Endothelial cell of umbilical vein (primary cell): ENCODE data around the gene ZNF48. TPM values are rescaled to one million over a fixed set of nuclear protein-coding genes. Genes with fewer than 3 reads are reported as not detected.

Experiments used
- BruUV-seq: library from RNA; stranded (reverse); fragments of 400-500 nt; replicated peaks from 2 replicates; lab custom pipeline; 2021; lab: Mats Ljungman, UMichigan
- CTCF ChIA-PET: fragments of 300-600, 350-600 bp; sonication (Branson Sonifier 250); formaldehyde crosslinking; loops from one replicate; lab custom pipeline; 2021; ENCODE audit warnings: antibody characterized with exemption, inconsistent platforms; lab: Charles Lee
- POLR2A ChIA-PET: fragments of 300-600, 350-600 bp; sonication (Branson Sonifier 250); formaldehyde crosslinking; loops from one replicate; lab custom pipeline; 2021; ENCODE audit warnings: antibody characterized with exemption, inconsistent platforms; lab: Charles Lee
- DNase-seq: peaks from one replicate; pipeline ENCODE4 v3.0.0-alpha.2; 2011; ENCODE audit warnings: low read depth, low spot score
- FAIRE-seq: peaks from 2 replicates; lab custom pipeline; 2011; peaks lifted over from hg19 to GRCh38; lab: Jason Lieb, UNC
- H2AFZ ChIP-seq: 2 replicates; pipeline ENCODE4 v1.6.0; 2012; ENCODE audit warnings: low read depth, low read length, control low read depth, inconsistent platforms
- H3K27ac ChIP-seq: 2 replicates; pipeline ENCODE4 v1.5.1; 2011; ENCODE audit warnings: low read depth, mild to moderate bottlenecking, control low read depth, low read length, moderate library complexity; ENCODE audit not compliant: insufficient read depth
- H3K27me3 ChIP-seq, 2 experiments: 2 replicates each; pipeline versions ENCODE4 v1.6.0 to v1.6.1; 2011; ENCODE audit warnings: low read length in 2 of 2, mixed read lengths in 1 of 2; ENCODE audit not compliant: control insufficient read depth in 2 of 2, insufficient read depth in 2 of 2
- H3K36me3 ChIP-seq, 2 experiments: 2 replicates in 1 of 2; 3 replicates in 1 of 2; pipeline ENCODE4 v1.5.1; 2011; ENCODE audit warnings: low read length in 2 of 2, mild to moderate bottlenecking in 1 of 2, moderate library complexity in 1 of 2; ENCODE audit not compliant: control insufficient read depth in 2 of 2, insufficient read depth in 2 of 2; ENCODE audit errors: extremely low read depth in 1 of 2
- H3K4me1 ChIP-seq: 3 replicates; pipeline ENCODE4 v1.5.1; 2011; ENCODE audit warnings: mild to moderate bottlenecking, low read length; ENCODE audit not compliant: control insufficient read depth, insufficient read depth; ENCODE audit errors: extremely low read depth
- H3K4me2 ChIP-seq: 2 replicates; pipeline ENCODE4 v1.6.1; 2011; ENCODE audit warnings: low read length, control low read depth, mixed read lengths; ENCODE audit not compliant: insufficient read depth
- H3K4me3 ChIP-seq, 3 experiments: fragments of 200-600 bp in 1 of 3; sonication (generic), shearing (Covaris generic) in 1 of 3; replicated peaks in 1 of 3; 2 replicates each; pipeline ENCODE4 v1.5.1; 2011 to 2016; ENCODE audit warnings: control low read depth in 3 of 3, low read length in 3 of 3, mild to moderate bottlenecking in 2 of 3, inconsistent platforms in 1 of 3, low read depth in 1 of 3, moderate library complexity in 1 of 3; ENCODE audit not compliant: insufficient read depth in 1 of 3
- H3K79me2 ChIP-seq: 2 replicates; pipeline ENCODE4 v1.6.0; 2012; ENCODE audit warnings: low read length, inconsistent platforms; ENCODE audit not compliant: control insufficient read depth, insufficient read depth
- H3K9ac ChIP-seq: replicated peaks from 2 replicates; pipeline ENCODE3; 2011; ENCODE audit warnings: low read length, control low read depth; ENCODE audit not compliant: insufficient read depth; ENCODE audit errors: extremely low read depth
- H3K9me1 ChIP-seq: replicated peaks from 3 replicates; pipeline ENCODE4 v1.6.0; 2011; ENCODE audit warnings: mild to moderate bottlenecking, low read length; ENCODE audit not compliant: control insufficient read depth, insufficient read depth; ENCODE audit errors: extremely low read depth
- H3K9me3 ChIP-seq: replicated peaks from 2 replicates; pipeline ENCODE4 v1.5.1; 2012; ENCODE audit warnings: low read length, inconsistent platforms; ENCODE audit not compliant: control insufficient read depth, insufficient read depth
- H4K20me1 ChIP-seq: replicated peaks from 2 replicates; pipeline ENCODE3; 2011; ENCODE audit warnings: mild to moderate bottlenecking, low read length; ENCODE audit not compliant: control insufficient read depth, insufficient read depth; ENCODE audit errors: extremely low read depth
- EZH2 ChIP-seq: IDR thresholded peaks from 2 replicates; pipeline ENCODE4 v1.6.1; 2012; ENCODE audit warnings: borderline replicate concordance, low read depth, mild to moderate bottlenecking, moderate library complexity, low read length, inconsistent platforms; ENCODE audit not compliant: severe bottlenecking
- FOS ChIP-seq: IDR thresholded peaks from 2 replicates; pipeline ENCODE4 v1.6.1; 2011; ENCODE audit warnings: mild to moderate bottlenecking, low read length, moderate library complexity, borderline replicate concordance; ENCODE audit not compliant: insufficient read depth
- GATA2 ChIP-seq: IDR thresholded peaks from 2 replicates; pipeline ENCODE4 v1.7.0; 2011; ENCODE audit warnings: low read depth, mild to moderate bottlenecking, moderate library complexity, mixed read lengths, low read length; ENCODE audit not compliant: insufficient read length, insufficient read depth
- JUN ChIP-seq: IDR thresholded peaks from 2 replicates; pipeline ENCODE4 v1.6.1; 2011; ENCODE audit warnings: borderline replicate concordance, low read depth; ENCODE audit not compliant: insufficient read length, insufficient read depth
- MYC ChIP-seq: IDR thresholded peaks from one replicate; pipeline ENCODE4 v1.6.1; 2011; ENCODE audit warnings: mild to moderate bottlenecking, low read depth, low read length
- POLR2A ChIP-seq: IDR thresholded peaks from 2 replicates; pipeline ENCODE4 v1.6.1; 2012; ENCODE audit warnings: low read depth, mild to moderate bottlenecking, control low read depth, low read length
- POLR2AphosphoS5 ChIP-seq: IDR thresholded peaks from 2 replicates; pipeline ENCODE4 v1.6.1; 2012; ENCODE audit warnings: low read depth, mild to moderate bottlenecking, control low read depth, low read length, moderate library complexity; ENCODE audit not compliant: insufficient read depth
- dilution Hi-C: fragments of 300-500 bp; cut with MboI; formaldehyde crosslinking; loops from one replicate; pipeline ENCODE4 v1.15.0; 2019; ENCODE audit warnings: low sequenced_read_pairs; ENCODE audit not compliant: extremely low pct_ligation_motif_present
- intact Hi-C: fragments of 100-400 bp; cut with micrococcal nuclease; formaldehyde crosslinking; loops from one replicate; pipeline ENCODE4 v1.10.0; 2022
- polyA plus RNA-seq, 4 experiments: library from polyadenylated mRNA; depleted of rRNA in 3 of 4; stranded (reverse) in 3 of 4; unstranded in 1 of 4; fragments of >200 nt; gene quantifications; 2 replicates each; pipeline versions ENCODE4 v1.2.1 to v1.2.3, GENCODE V29; 2011 to 2012; ENCODE audit warnings: missing spikeins in 1 of 4
- total RNA-seq: library from RNA; stranded (reverse); gene quantifications from 2 replicates; pipeline ENCODE4 v1.2.3, GENCODE V29; 2021
- TF ChIP-seq, protein P1 (sequence below), 2 donors: IDR thresholded peaks; 1 replicate in 1 of 2; 2 replicates in 1 of 2; pipeline ENCODE4 v1.5.1; 2011; ENCODE audit warnings: low read length in 2 of 2, mild to moderate bottlenecking in 2 of 2, moderate library complexity in 2 of 2, control low read depth in 1 of 2, inconsistent platforms in 1 of 2, low read depth in 1 of 2; ENCODE audit not compliant: insufficient read depth in 1 of 2; ENCODE audit errors: extremely low read depth in 1 of 2
- TF ChIP-seq, protein P2 (sequence below): IDR thresholded peaks from 2 replicates; pipeline ENCODE4 v1.6.1; 2011; ENCODE audit not compliant: insufficient read depth, insufficient read length

Gene ZNF48
- total and polyA plus RNA-seq, 2 donors (not counting 3 experiments of a cell fraction or from before 2014, with no cell fraction given): 15.3 to 16.1 TPM

DNA sequence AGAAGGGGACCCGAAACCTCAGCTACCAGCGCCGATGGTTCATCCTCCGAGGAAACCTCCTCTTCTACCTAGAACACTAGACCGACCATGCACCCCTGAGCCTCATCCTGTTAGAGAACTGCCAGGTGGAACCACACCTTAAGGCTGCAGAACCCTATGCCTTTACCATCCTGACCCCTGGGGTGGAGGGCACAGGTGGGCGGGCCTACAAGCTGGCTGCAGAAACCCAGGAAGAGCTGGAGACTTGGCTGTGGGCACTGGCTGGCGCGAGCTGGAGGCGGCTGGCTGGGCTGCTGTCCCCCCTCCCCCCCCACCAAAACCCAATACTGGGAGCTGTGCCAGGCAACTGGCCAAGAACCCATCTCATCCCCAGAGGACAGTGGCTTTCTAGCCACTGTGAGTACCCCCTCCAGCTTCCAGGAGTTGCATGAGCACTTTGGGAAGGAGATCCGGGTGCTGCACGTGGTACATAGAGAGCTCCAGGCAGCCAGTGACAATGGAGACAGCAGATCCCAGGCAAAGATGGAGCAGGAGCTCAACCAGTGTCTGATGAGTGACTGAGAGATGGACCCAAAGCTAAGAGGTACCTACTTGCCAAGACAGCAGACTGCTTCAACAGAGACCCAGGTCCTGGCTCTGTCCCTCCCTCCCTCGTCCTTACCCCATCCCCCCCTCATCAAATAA lies 38.7 kb upstream of the ZNF48 start:
- CTCF ChIA-PET: interaction anchor here (0.6 to 1.5 kb wide), 2 partner anchors 14 to 38 kb away, joined by 3 read pairs; partner anchors contain the start of genes TBC1D10B and ZNF48
- H3K9me1 ChIP-seq: no peaks in the 10 kb centered on the region
- dilution Hi-C loops (no loop called here), intact Hi-C loops (no loop called here)
- TF ChIP-seq FOS: no peak
- TF ChIP-seq, protein P1, sequence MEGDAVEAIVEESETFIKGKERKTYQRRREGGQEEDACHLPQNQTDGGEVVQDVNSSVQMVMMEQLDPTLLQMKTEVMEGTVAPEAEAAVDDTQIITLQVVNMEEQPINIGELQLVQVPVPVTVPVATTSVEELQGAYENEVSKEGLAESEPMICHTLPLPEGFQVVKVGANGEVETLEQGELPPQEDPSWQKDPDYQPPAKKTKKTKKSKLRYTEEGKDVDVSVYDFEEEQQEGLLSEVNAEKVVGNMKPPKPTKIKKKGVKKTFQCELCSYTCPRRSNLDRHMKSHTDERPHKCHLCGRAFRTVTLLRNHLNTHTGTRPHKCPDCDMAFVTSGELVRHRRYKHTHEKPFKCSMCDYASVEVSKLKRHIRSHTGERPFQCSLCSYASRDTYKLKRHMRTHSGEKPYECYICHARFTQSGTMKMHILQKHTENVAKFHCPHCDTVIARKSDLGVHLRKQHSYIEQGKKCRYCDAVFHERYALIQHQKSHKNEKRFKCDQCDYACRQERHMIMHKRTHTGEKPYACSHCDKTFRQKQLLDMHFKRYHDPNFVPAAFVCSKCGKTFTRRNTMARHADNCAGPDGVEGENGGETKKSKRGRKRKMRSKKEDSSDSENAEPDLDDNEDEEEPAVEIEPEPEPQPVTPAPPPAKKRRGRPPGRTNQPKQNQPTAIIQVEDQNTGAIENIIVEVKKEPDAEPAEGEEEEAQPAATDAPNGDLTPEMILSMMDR (IDR thresholded peaks at IDR 0.05; ENCODE audit: extremely low read depth in 1 of 2, insufficient read depth in 1 of 2, low read depth in 1 of 2, low read length in 2 of 2): no peak
- no peak for TF ChIP-seq MYC
- no peak for TF ChIP-seq POLR2A
- TF ChIP-seq GATA2: no peak
- TF ChIP-seq POLR2AphosphoS5: no peak
- TF ChIP-seq, protein P2, sequence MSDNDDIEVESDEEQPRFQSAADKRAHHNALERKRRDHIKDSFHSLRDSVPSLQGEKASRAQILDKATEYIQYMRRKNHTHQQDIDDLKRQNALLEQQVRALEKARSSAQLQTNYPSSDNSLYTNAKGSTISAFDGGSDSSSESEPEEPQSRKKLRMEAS: no peak
- no peak for TF ChIP-seq JUN
- TF ChIP-seq EZH2: no peak
- no peaks in the 10 kb centered on the region for H3K9me3 ChIP-seq
- no peak overlapping the region for H3K4me2 ChIP-seq
- H3K4me3 ChIP-seq: no peak overlapping the region
- no peak overlapping the region for H3K9ac ChIP-seq
- no TSS peak for BruUV-seq
- H2AFZ ChIP-seq: no peak overlapping the region
- H3K36me3 ChIP-seq: peaks cover 0 to 30% of the 10 kb centered on the region in 2 experiments
- DNase-seq (no peak), FAIRE-seq (no peak)
- H3K4me1 ChIP-seq: peaks cover 30% of the 10 kb centered on the region
- POLR2A ChIA-PET: interaction anchor here (0.6 kb wide), 1 partner anchor 19 kb away, joined by 5 read pairs; no protein-coding TSS in a partner anchor
- no peaks in the 10 kb centered on the region for H4K20me1 ChIP-seq
- peaks cover 28% of the 10 kb centered on the region for H3K79me2 ChIP-seq
- H3K27ac ChIP-seq: peak overlapping the region; percentile 95
- no peaks in the 10 kb centered on the region for H3K27me3 ChIP-seq
